ENCODE results near the gene S100A11.

The S100A11 gene

GRCh38 chr1:152034324-152034653 is 2.5 kb downstream of the S100A11 start:
- Histone ChIP-seq H2AFZ (ENCODE audit: low read depth, low read length) (peak overlapping the region; percentile 92), H3K4me3 (ENCODE audit: low read length) (peak overlapping the region; percentile 26), H3K27ac (ENCODE audit: low read length) (0 out of 2 replicates have a peak overlapping the region, but pooled peaks have one; percentile 5)

GRCh38 chr1:152029929-152030211 is 6.9 kb downstream of the S100A11 start:
- Histone ChIP-seq H3K4me2 (ENCODE audit: low read length) (no peak overlapping the region), H2AFZ (ENCODE audit: low read depth, low read length) (no peak overlapping the region)

More at GRCh38 chr1:152034324-152034653, 2.5 kb downstream of the S100A11 start:
- H3K9ac ChIP-seq (ENCODE audit: low read length), result peak overlapping the region; percentile 66; the same call in 1 of the 2 replicates
- TF ChIP-seq CTCF (IDR thresholded peaks at IDR 0.05; ENCODE audit: low read depth, low read length), result no peak
- no peak for TF ChIP-seq EZH2phosphoT487 (IDR thresholded peaks at IDR 0.05; ENCODE audit: low read depth)
- no peaks in the 10 kb centered on the region for H4K20me1 ChIP-seq (ENCODE audit: insufficient read depth, low read length)
- H3K79me2 ChIP-seq (ENCODE audit: low read length), result no peaks in the 10 kb centered on the region
- peak overlapping the region; percentile 89 for H3K4me2 ChIP-seq (ENCODE audit: low read length)
- peaks cover 37% of the 10 kb centered on the region for H3K4me1 ChIP-seq (ENCODE audit: low read length)
- no peaks in the 10 kb centered on the region for H3K9me3 ChIP-seq (ENCODE audit: insufficient read depth, low read length)
- H3K27me3 ChIP-seq (ENCODE audit: low read depth, low read length), result peaks cover 5% of the 10 kb centered on the region; the same call in 1 of the 2 replicates
- H3K36me3 ChIP-seq (replicated peaks; ENCODE audit: low read depth, low read length), result no peaks in the 10 kb centered on the region

GRCh38 chr1:152029144-152029928 is 7.5 kb downstream of the S100A11 start:
- Histone ChIP-seq H3K4me1 (ENCODE audit: low read length) (peaks cover 13% of the 10 kb centered on the region), H3K4me2 (ENCODE audit: low read length) (no peak overlapping the region), H3K27me3 (ENCODE audit: low read depth, low read length) (peaks cover 11% of the 10 kb centered on the region; the same call in 1 of the 2 replicates), H3K79me2 (ENCODE audit: low read length) (no peaks in the 10 kb centered on the region), H2AFZ (ENCODE audit: low read depth, low read length) (no peak overlapping the region), H4K20me1 (ENCODE audit: insufficient read depth, low read length) (no peaks in the 10 kb centered on the region), H3K9me3 (ENCODE audit: insufficient read depth, low read length) (no peaks in the 10 kb centered on the region), H3K36me3 (replicated peaks; ENCODE audit: low read depth, low read length) (no peaks in the 10 kb centered on the region), H3K9ac (ENCODE audit: low read length) (no peak overlapping the region), H3K27ac (ENCODE audit: low read length) (no peak overlapping the region), H3K4me3 (ENCODE audit: low read length) (no peak overlapping the region)
- TF ChIP-seq CTCF (IDR thresholded peaks at IDR 0.05; ENCODE audit: low read depth, low read length), result no peak
- TF ChIP-seq EZH2phosphoT487 (IDR thresholded peaks at IDR 0.05; ENCODE audit: low read depth), result no peak

More at GRCh38 chr1:152029929-152030211, 6.9 kb downstream of the S100A11 start:
- Histone ChIP-seq H3K4me3 (ENCODE audit: low read length) (no peak overlapping the region), H4K20me1 (ENCODE audit: insufficient read depth, low read length) (no peaks in the 10 kb centered on the region), H3K4me1 (ENCODE audit: low read length) (peaks cover 15% of the 10 kb centered on the region), H3K9me3 (ENCODE audit: insufficient read depth, low read length) (no peaks in the 10 kb centered on the region), H3K9ac (ENCODE audit: low read length) (no peak overlapping the region), H3K27me3 (ENCODE audit: low read depth, low read length) (peaks cover 11% of the 10 kb centered on the region; the same call in 1 of the 2 replicates), H3K27ac (ENCODE audit: low read length) (no peak overlapping the region), H3K79me2 (ENCODE audit: low read length) (no peaks in the 10 kb centered on the region), H3K36me3 (replicated peaks; ENCODE audit: low read depth, low read length) (no peaks in the 10 kb centered on the region)
- TF ChIP-seq CTCF (IDR thresholded peaks at IDR 0.05; ENCODE audit: low read depth, low read length) (no peak), EZH2phosphoT487 (IDR thresholded peaks at IDR 0.05; ENCODE audit: low read depth) (no peak)

- TF ChIP-seq CTCF (IDR thresholded peaks at IDR 0.05; ENCODE audit: low read depth, low read length) (no peak), EZH2phosphoT487 (IDR thresholded peaks at IDR 0.05; ENCODE audit: low read depth) (no peak)
- Histone ChIP-seq H3K9ac (ENCODE audit: low read length) (no peak overlapping the region), H3K4me3 (ENCODE audit: low read length) (no peak overlapping the region), H3K79me2 (ENCODE audit: low read length) (no peaks in the 10 kb centered on the region), H3K9me3 (ENCODE audit: insufficient read depth, low read length) (no peaks in the 10 kb centered on the region), H3K27ac (ENCODE audit: low read length) (no peak overlapping the region), H3K4me2 (ENCODE audit: low read length) (no peak overlapping the region), H3K36me3 (replicated peaks; ENCODE audit: low read depth, low read length) (no peaks in the 10 kb centered on the region), H2AFZ (ENCODE audit: low read depth, low read length) (no peak overlapping the region), H3K27me3 (ENCODE audit: low read depth, low read length) (peaks cover 15% of the 10 kb centered on the region; the same call in 1 of the 2 replicates), H4K20me1 (ENCODE audit: insufficient read depth, low read length) (no peaks in the 10 kb centered on the region), H3K4me1 (ENCODE audit: low read length) (peaks cover 9% of the 10 kb centered on the region)
These were observed 9.9 kb downstream of the S100A11 start for GRCh38 chr1:152026895-152027294.

Data from OCI-LY3 (cell line).